HepG2 (cell line): ENCODE data around the gene MIDN. TPM values are rescaled to one million over a fixed set of nuclear protein-coding genes. Genes with fewer than 3 reads are reported as not detected.
A peak's percentile ranks its signal among the peaks of the same experiment; 100 is the strongest.

Experiments used
- DPF2 ChIP-seq: sonication (generic); formaldehyde crosslinking; IDR thresholded peaks from 2 replicates; pipeline ENCODE4 v1.4.0; 2020; ENCODE audit warnings: mild to moderate bottlenecking, low read depth, missing genetic modification reagents, borderline replicate concordance
- FOXO1 ChIP-seq: sonication (generic); formaldehyde crosslinking; IDR thresholded peaks from 2 replicates; pipeline ENCODE4 v1.4.0; 2020; ENCODE audit warnings: missing genetic modification reagents
- FOXP1 ChIP-seq, 2 experiments: fragments of 450-650 bp in 1 of 2; IDR thresholded peaks; 2 replicates each; pipeline ENCODE4 v1.6.1; 2017 to 2018; ENCODE audit warnings: antibody characterized with exemption in 1 of 2
- GABPA ChIP-seq, 2 experiments: IDR thresholded peaks; 2 replicates each; pipeline ENCODE4 v1.6.1; 2011 to 2016; ENCODE audit warnings: low read depth in 2 of 2, low read length in 1 of 2, missing biosample characterization in 1 of 2, missing genetic modification characterization in 1 of 2
- HHEX ChIP-seq: IDR thresholded peaks from 2 replicates; pipeline ENCODE4 v1.6.1; 2016; ENCODE audit warnings: control low read depth
- HNF4G ChIP-seq, 2 experiments: sonication (generic) in 1 of 2; formaldehyde crosslinking in 1 of 2; IDR thresholded peaks; 2 replicates each; pipeline versions ENCODE4 v1.4.0 to v1.6.1; 2011 to 2020; ENCODE audit warnings: borderline replicate concordance in 2 of 2, low read depth in 2 of 2, mild to moderate bottlenecking in 2 of 2, low read length in 1 of 2, missing genetic modification reagents in 1 of 2, moderate library complexity in 1 of 2
- HNRNPL ChIP-seq: fragments of 200-400 bp; formaldehyde crosslinking; IDR thresholded peaks from 2 replicates; pipeline ENCODE4 v1.6.1; 2017; ENCODE audit warnings: mild to moderate bottlenecking, low read depth, low read length
- HOMEZ ChIP-seq: IDR thresholded peaks from 2 replicates; pipeline ENCODE4 v1.6.1; 2016; ENCODE audit warnings: low read depth
- HOXA7 ChIP-seq: sonication (generic); formaldehyde crosslinking; IDR thresholded peaks from 2 replicates; pipeline ENCODE4 v1.8.1; 2022; ENCODE audit warnings: mild to moderate bottlenecking, missing genetic modification reagents, moderate library complexity
- MTA1 ChIP-seq: sonication (generic); formaldehyde crosslinking; IDR thresholded peaks from 2 replicates; pipeline ENCODE4 v1.4.0; 2020; ENCODE audit warnings: missing genetic modification reagents, mild to moderate bottlenecking, borderline replicate concordance
- NFE2L2 ChIP-seq: fragments of 150-350 bp; IDR thresholded peaks from 2 replicates; pipeline ENCODE4 v1.6.1; 2014; ENCODE audit warnings: low read length
- NR3C1 ChIP-seq: sonication (generic); formaldehyde crosslinking; IDR thresholded peaks from 2 replicates; pipeline ENCODE4 v1.4.0; 2020; ENCODE audit warnings: missing genetic modification reagents
- RBM22 ChIP-seq: fragments of 200-400 bp; formaldehyde crosslinking; optimal IDR thresholded peaks from 2 replicates; pipeline ENCODE3; 2017; ENCODE audit warnings: mild to moderate bottlenecking, low read length, moderate library complexity
- REL ChIP-seq: sonication (generic); formaldehyde crosslinking; conservative IDR thresholded peaks from 2 replicates; pipeline ENCODE4 v1.8.0; 2022; ENCODE audit warnings: mild to moderate bottlenecking, missing genetic modification reagents, moderate library complexity
- RXRA ChIP-seq: sonication (generic); formaldehyde crosslinking; IDR thresholded peaks from 2 replicates; pipeline ENCODE4 v1.5.1; 2020; ENCODE audit warnings: missing genetic modification reagents
- ZNF251 ChIP-seq: sonication (generic); formaldehyde crosslinking; IDR thresholded peaks from 2 replicates; pipeline ENCODE4 v1.9.0; 2021; ENCODE audit warnings: mild to moderate bottlenecking, missing genetic modification reagents
- polyA plus RNA-seq, 8 experiments: library from polyadenylated mRNA; depleted of rRNA in 3 of 8; stranded (reverse) in 7 of 8; unstranded in 1 of 8; fragments of >200 nt; fragmentation: Illumina TruSeq in 4 of 8; extraction: Trizol in 4 of 8; gene quantifications; 2 replicates each; pipeline versions ENCODE4 v1.2.1 to v1.2.3, GENCODE V29; 2011 to 2016; ENCODE audit warnings: low read depth in 4 of 8, missing spikeins in 1 of 8, mixed read lengths in 1 of 8; ENCODE audit not compliant: insufficient read depth in 1 of 8
- total RNA-seq, 5 experiments: library from RNA; depleted of rRNA; stranded (reverse); fragments of >200 nt; fragmentation: Illumina TruSeq; extraction: Trizol; gene quantifications; 2 replicates each; pipeline ENCODE4 v1.2.3, GENCODE V29; 2016; ENCODE audit warnings: low read depth in 1 of 5
- TF ChIP-seq, protein P1 (sequence below): sonication (generic); formaldehyde crosslinking; IDR thresholded peaks from 2 replicates; pipeline ENCODE4 v1.5.0; 2020; ENCODE audit warnings: mild to moderate bottlenecking, missing genetic modification reagents, borderline replicate concordance
- TF ChIP-seq, protein P2 (sequence below): sonication (generic); formaldehyde crosslinking; IDR thresholded peaks from 2 replicates; pipeline ENCODE4 v1.4.0; 2020; ENCODE audit warnings: missing genetic modification reagents; ENCODE audit errors: not compliant biosample characterization

The MIDN gene
- total and polyA plus RNA-seq, 2 of the 13 experiments (the other 11 are each of a cell fraction or from before 2014, with no cell fraction given) = 8.4 to 18.0 TPM

DNA sequence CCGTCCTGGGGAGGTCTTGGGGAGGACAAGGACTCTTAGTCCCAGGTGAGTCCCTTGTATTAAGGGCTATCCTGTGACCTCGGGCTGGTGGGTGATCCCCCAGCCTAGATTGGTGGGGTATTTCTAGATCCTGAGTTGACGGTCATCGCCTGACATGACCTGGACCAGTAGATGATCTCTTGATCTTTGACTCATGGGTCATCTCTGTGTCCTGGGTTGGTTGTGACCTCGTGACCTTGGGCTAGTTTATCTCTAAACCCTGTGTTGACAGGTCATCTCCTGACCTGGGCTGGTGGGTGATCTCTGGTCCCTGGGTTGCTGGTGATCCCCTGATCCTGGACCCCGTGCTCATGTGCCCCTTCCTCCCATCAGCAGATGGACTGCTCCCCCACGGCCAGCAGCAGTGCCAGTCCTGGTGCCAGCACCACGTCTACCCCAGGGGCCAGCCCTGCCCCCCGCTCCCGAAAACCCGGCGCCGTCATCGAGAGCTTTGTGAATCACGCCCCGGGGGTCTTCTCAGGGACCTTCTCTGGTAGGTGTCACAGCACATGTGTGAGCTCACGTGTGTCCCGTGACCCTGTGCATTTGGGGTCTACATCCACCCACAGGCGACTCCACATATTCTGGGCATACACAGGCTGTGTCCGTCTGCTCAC, 6.3 kb downstream of the MIDN start (continued):
- TF ChIP-seq HOXA7 (CRISPR knock-in tag) (no peak), HOMEZ (CRISPR knock-in tag) (peak; percentile 70; the same call in 1 of the 2 replicates), HNRNPL (peak; percentile 86; the same call in 1 of the 2 replicates), NFE2L2 (no peak), ZNF251 (CRISPR knock-in tag) (no peak), RXRA (peak; percentile 94), DPF2 (CRISPR knock-in tag) (peak; percentile 50), MTA1 (CRISPR knock-in tag) (peak; percentile 74), REL (no peak), RBM22 (peak; percentile 85), HHEX (CRISPR knock-in tag) (peak; percentile 12; the same call in 1 of the 2 replicates), FOXO1 (CRISPR knock-in tag) (peak; percentile 80), FOXP1 (IDR thresholded peaks at IDR 0.05) (no peak), FOXP1 (CRISPR knock-in tag; IDR thresholded peaks at IDR 0.05) (peak; percentile 74), HNF4G (IDR thresholded peaks at IDR 0.05; ENCODE audit: borderline replicate concordance, low read depth, low read length) (peak; percentile 90), HNF4G (CRISPR knock-in tag; IDR thresholded peaks at IDR 0.05; ENCODE audit: borderline replicate concordance, low read depth) (peak; percentile 79; the same call in 1 of the 2 replicates), NR3C1 (CRISPR knock-in tag) (no peak), GABPA (IDR thresholded peaks at IDR 0.05; ENCODE audit: low read depth, low read length) (no peak), GABPA (CRISPR knock-in tag; IDR thresholded peaks at IDR 0.05; ENCODE audit: low read depth) (peak; percentile 45; the same call in 1 of the 2 replicates)
- TF ChIP-seq, protein P1, sequence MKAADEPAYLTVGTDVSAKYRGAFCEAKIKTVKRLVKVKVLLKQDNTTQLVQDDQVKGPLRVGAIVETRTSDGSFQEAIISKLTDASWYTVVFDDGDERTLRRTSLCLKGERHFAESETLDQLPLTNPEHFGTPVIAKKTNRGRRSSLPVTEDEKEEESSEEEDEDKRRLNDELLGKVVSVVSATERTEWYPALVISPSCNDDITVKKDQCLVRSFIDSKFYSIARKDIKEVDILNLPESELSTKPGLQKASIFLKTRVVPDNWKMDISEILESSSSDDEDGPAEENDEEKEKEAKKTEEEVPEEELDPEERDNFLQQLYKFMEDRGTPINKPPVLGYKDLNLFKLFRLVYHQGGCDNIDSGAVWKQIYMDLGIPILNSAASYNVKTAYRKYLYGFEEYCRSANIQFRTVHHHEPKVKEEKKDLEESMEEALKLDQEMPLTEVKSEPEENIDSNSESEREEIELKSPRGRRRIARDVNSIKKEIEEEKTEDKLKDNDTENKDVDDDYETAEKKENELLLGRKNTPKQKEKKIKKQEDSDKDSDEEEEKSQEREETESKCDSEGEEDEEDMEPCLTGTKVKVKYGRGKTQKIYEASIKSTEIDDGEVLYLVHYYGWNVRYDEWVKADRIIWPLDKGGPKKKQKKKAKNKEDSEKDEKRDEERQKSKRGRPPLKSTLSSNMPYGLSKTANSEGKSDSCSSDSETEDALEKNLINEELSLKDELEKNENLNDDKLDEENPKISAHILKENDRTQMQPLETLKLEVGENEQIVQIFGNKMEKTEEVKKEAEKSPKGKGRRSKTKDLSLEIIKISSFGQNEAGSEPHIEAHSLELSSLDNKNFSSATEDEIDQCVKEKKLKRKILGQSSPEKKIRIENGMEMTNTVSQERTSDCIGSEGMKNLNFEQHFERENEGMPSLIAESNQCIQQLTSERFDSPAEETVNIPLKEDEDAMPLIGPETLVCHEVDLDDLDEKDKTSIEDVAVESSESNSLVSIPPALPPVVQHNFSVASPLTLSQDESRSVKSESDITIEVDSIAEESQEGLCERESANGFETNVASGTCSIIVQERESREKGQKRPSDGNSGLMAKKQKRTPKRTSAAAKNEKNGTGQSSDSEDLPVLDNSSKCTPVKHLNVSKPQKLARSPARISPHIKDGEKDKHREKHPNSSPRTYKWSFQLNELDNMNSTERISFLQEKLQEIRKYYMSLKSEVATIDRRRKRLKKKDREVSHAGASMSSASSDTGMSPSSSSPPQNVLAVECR = peak; percentile 68; the same call in 1 of the 2 replicates
- TF ChIP-seq, protein P2, sequence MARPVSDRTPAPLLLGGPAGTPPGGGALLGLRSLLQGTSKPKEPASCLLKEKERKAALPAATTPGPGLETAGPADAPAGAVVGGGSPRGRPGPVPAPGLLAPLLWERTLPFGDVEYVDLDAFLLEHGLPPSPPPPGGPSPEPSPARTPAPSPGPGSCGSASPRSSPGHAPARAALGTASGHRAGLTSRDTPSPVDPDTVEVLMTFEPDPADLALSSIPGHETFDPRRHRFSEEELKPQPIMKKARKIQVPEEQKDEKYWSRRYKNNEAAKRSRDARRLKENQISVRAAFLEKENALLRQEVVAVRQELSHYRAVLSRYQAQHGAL (CRISPR knock-in tag) = no peak
